Measurements from ENCODE around the gene IMMP2L.

IMMP2L gene

DNA sequence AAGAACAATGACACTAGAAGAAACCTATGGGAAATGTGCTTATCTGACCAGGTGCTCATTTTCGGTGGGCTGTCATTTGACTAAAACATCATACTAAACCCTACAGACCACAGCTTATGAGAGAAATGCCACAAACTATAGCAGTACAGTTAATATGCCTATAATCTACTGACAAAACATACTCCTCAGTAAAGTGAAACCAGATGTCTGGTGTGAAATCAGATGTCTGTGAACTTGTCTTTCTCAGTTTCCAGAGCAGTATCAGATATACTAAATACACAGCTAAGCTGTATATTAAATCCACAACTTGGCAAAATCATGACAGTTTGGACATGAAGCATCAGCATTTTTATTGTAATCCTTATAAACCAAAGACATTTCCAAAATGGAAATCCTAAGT, 3.3 kb downstream of the IMMP2L start:
- no peak for DNase-seq (ENCODE audit: low spot score)

- no peak for DNase-seq (ENCODE audit: low spot score)
These were observed 5.3 kb downstream of the IMMP2L start for GRCh38 chr7:111556977-111557376.

DNA sequence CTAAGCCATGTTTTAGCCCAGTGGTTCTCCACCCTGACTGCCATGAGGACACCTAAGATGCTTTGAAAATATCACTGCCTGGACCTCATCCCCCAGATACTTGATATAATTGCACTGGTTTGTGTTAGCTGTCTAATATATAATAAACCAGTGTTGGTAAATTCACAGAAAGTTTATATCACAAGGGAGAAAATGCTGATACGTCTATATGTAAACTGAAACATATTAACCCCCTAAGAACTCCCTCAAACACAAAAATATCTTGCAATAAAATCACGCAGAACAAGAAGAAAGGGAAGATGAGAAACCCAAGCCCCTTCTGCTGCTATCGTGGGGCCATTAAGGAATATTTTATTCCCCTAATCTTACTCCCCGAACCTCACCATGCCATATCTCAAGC, 8.2 kb downstream of the IMMP2L start:
- no peak for DNase-seq (ENCODE audit: low spot score)

DNA sequence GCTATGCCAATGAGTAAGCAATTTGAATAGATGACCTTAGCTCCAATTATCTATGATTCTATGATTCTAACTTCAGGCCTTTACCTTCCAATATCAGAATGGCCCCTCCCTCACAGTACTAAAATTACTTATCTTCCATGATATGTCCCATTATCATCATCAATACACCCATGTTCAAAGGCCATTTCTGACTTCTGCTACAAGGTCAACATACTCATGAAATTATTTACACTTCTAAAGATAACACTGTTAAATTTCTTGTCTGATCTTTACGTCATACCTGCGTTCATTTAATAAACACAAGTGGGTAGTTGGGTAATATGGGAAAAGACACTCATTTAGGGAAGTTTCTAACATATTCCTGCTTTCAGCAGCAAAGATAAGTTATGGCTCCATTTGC, 21.2 kb downstream of the IMMP2L start:
- no peak for DNase-seq (ENCODE audit: low spot score)

- DNase-seq (ENCODE audit: low spot score): no peak
These were observed 22.0 kb downstream of the IMMP2L start for GRCh38 chr7:111540199-111540815.

DNA sequence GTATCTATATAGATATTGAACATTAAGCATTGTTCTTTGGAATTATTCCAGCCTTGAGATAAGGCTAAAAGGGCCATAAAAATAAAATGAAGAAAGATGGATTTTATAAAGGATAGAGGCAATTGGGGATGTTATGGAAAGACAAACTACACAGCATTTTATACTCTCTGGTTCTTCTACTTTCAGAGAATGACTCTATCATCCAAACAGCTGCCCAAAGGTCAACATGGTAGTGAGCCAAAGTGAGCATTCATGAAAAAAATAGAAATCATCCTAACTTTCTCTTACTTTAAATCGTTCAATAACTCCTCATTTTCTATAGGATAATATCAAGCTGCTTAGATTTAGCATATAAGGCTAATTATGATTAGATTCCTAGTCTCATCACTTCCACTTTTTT, 25.2 kb downstream of the IMMP2L start:
- DNase-seq (ENCODE audit: low spot score): no peak

DNA sequence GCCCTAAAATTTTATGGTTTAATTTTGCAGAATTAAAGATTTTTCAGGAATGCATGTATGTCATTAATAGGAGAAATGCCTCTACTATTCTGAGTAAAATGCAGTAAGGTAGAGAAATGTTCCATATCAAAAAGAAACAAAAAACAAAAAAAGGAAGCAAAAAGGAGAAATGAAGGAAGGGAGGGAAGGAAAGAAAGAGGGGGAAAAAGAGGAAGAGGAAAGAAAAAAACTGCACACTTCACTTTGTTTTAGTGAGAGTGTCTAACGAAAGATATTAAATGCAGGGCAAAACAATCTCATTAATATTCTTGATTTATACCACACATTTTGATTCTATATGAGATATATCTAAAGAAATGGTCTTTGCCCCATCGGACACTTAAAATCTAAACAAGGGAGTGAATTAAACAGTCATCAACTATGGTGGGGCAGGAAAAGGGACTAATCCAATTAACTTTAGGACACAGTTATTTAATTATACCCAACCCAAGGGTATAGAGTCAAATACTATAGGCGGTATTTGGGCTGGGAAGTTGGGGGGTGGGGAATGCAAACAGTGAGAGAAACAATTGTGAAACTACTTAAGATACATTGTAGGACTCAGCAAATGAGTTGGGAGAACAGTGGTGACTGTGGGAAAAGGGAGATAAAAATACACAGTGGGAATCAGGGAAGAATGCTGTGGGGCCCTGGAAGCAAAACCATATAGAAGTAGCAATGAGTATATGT, 27.0 kb downstream of the IMMP2L start:
- DNase-seq (ENCODE audit: low spot score): no peak

DNA sequence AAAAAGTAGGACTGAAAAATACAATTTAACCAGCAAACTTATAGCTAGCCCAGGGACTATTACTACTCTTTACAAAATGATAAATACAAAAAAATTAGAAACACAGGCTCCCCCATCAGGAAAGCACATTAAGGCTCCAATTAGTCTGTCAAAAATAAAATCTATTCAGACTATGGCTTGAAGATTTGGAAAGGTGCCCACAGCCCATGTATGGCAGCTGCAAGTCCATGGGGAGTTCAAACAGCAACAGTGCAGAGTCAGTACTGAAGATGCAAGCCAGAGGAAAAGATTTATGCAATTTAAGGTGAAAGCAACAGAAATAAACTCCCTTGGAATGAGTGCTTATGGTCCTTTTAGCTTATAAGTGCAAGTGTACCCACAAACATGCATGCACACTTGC, 29.7 kb downstream of the IMMP2L start:
- peak; percentile 6 for DNase-seq (ENCODE audit: low spot score)

GRCh38 chr7:111531993-111532392, 30.3 kb downstream of the IMMP2L start:
- DNase-seq (ENCODE audit: low spot score): no peak

DNA sequence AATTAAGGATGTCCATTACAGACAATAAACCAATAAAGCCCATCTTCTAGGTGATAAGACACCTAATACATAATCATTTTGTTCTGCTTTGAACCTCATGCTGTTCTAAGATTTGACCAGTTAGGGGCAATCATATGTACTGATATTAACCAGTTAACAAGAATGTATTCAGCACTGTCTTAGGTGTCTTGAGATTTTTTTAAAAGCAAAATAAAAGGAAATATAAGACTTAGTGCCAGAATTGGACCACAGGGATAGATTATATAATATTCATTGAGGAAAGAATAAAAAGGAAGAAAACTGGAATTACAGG, 32.0 kb downstream of the IMMP2L start:
- no peak for DNase-seq (ENCODE audit: low spot score)

DNA sequence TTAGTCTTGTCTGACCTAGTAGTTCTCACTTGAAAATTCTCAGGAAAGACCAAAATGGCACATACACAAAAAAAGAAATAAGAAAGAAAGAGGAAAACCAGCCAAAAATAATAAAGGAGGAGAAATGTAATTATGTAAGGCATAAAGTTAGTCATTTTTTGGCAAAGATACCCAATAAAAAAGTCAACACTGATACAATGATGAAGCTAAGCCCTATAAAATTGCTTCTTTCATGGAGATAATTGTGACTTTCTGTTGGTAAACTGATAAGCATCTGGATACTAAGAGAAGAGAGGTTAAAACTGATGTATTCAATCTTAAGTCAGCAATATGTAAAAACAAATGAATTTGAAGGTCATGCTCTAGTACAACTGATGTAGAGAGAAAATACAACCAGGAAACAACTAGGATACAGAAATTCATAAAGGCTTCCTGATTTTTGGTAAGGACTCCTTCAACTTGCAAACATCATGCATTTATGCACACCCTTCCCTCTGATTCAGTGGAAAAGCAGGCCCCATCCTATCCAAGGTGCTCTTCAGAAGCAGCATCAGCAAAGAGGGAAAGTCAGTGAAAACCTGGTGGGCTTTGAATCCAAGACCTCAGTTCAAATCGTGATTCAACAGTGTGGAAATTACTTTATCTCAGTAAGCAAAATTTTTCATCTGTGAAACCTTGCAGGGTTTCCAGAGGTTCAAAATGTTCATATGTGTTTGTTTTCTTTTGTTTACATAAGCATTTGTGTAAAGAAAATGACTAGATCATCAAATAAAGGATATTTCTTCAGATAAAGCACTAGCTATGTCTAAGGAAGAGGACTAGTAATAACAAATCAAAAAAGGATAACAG, 32.6 kb downstream of the IMMP2L start:
- no peak for DNase-seq (ENCODE audit: low spot score)

GRCh38 chr7:111528331-111528730, 34.0 kb downstream of the IMMP2L start:
- DNase-seq (ENCODE audit: low spot score): no peak

- no peak for DNase-seq (ENCODE audit: low spot score)
These were observed 34.7 kb downstream of the IMMP2L start for GRCh38 chr7:111527545-111527944.

GRCh38 chr7:111525100-111525499, 37.2 kb downstream of the IMMP2L start:
- no peak for DNase-seq (ENCODE audit: low spot score)

GRCh38 chr7:111521660-111522059, 40.6 kb downstream of the IMMP2L start:
- no peak for DNase-seq (ENCODE audit: low spot score)

GRCh38 chr7:111518264-111518663, 44.0 kb downstream of the IMMP2L start:
- no peak for DNase-seq (ENCODE audit: low spot score)

DNA sequence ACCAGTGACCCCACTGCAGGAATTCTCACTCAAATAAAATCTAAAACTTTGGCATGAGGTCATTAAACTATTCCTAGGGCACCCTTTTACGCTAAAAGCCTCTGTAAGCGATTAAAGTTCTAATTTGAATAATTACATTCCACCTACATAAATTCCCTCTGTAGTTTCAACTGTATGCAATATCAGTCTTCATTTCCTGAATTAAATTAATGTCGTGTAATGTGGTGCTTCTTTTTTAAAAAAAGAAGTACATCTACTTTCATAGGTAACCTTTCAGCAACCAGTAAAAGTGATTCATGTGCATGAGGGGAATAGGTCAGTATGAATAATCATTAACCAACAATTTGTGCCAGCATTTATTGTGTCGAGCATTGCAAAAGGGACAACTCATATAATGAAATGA, 44.7 kb downstream of the IMMP2L start:
- no peak for DNase-seq (ENCODE audit: low spot score)

DNA sequence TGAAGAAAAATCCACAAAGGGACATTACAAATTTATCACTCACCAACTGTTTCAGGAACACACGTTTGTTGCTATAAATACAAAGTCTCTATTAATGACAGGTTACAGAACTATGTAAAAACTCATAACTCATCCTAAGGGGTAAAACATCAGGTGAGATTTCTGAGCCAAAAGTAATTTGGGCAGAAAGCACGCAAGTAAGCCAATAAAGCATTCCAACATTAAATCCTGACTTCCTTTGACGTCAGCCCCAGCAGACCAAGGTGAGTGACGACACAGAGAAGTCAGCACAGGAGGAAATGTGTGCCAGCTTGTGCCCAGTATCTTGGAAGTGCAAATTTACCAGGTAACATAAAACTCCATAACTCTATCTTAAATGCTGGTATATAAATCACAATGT, 45.7 kb downstream of the IMMP2L start:
- no peak for DNase-seq (ENCODE audit: low spot score)

GRCh38 chr7:111513566-111513965, 48.7 kb downstream of the IMMP2L start:
- DNase-seq (ENCODE audit: low spot score): no peak

GRCh38 chr7:111511845-111512244, 50.4 kb downstream of the IMMP2L start:
- DNase-seq (ENCODE audit: low spot score): no peak

DNA sequence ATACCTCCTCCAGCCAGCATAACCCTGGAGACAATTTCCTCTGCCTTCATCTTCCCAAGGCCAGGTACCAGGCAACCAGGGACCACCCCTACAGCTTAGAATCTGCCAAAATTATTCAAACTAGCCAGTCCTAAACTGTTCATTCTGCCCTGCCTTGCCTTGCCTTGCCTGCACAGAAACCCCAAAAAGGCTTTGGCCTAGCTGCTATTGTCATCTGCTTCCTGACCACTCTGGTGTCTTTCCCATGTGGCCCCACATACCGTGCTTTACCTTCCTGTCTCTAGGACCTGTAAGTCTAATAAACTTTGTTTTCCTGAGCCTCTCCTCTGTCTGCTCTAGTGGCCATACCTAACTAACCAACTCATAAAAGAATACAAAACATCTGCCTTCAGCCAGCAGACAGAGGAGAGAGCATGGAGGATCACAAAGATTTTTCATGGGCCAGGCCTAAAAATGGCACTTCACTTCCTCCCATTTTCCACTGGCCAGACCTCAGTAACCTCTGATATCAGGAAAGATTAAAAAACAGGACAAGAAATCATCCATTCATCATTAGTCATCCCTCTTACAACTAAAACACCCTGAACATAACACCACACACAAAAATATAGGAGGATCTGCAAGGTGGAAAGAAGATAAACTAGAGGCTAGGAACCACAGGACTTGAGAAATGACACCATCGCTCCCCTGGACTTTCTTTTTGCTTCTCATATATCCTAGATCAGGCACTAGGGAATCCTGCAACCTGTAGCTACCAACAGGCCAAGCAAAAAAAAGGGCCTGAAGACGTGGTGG, 51.5 kb downstream of the IMMP2L start:
- no peak for DNase-seq (ENCODE audit: low spot score)

DNA sequence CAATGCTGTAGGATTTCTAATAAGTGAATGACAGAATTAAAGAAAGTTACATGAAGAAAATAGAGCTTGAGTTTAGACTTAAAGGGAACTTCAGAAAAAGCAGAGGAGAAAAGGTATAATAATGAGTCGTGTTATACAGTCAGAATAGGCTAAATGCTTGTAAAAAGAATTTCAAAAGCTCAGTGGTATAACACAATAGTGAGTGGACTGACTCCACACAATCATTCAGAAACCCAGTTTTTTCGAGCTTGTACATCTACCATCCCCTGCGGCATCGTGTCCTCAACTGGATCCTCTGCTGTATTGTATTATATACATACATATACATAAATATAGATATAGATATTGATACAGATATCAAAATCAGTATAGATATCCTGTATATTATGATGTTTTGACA, 52.2 kb downstream of the IMMP2L start:
- no peak for DNase-seq (ENCODE audit: low spot score)

DNA sequence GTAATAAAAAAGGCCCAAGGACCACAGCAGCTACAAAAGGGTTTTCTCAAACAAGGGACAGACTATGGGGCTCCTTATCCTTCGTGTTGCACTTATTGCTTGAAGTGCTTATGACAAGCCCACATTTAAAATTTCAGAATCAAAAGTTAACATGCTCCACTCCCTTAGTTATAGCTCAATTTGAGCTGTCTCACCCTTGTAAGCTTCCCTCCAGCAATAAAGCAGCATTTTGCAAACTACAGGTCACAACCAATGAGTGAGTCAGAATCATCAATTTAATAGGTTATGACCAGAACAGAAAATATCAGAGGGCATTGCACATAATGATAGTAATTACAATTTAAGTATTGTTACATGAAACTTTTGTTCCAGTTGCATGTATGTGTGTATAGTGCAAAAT, 53.0 kb downstream of the IMMP2L start:
- DNase-seq (ENCODE audit: low spot score): no peak

Data from COLO829 (cell line).